K562 (cell line): ENCODE data around the gene RXFP1. TPM values are rescaled to one million over a fixed set of nuclear protein-coding genes. Genes with fewer than 3 reads are reported as not detected.

ENCODE experiments used
- ARID1B ChIP-seq: fragments of 450-650 bp; IDR thresholded peaks from 2 replicates; pipeline ENCODE4 v1.6.1; 2016; ENCODE audit warnings: antibody characterized with exemption, mild to moderate bottlenecking, inconsistent platforms
- ESRRA ChIP-seq: fragments of 450-650 bp; IDR thresholded peaks from 2 replicates; pipeline ENCODE4 v1.6.1; 2014; ENCODE audit warnings: low read depth, mild to moderate bottlenecking, moderate library complexity, borderline replicate concordance
- HNRNPK ChIP-seq: fragments of 200-400 bp; formaldehyde crosslinking; IDR thresholded peaks from one replicate; pipeline ENCODE4 v1.6.1; 2018; ENCODE audit warnings: mild to moderate bottlenecking, low read depth, low read length; ENCODE audit not compliant: poor library complexity, severe bottlenecking
- NFIC ChIP-seq: fragments of 450-650 bp; IDR thresholded peaks from 2 replicates; pipeline ENCODE4 v1.6.1; 2017; ENCODE audit warnings: mild to moderate bottlenecking, inconsistent platforms
- POLR2AphosphoS5 ChIP-seq: IDR thresholded peaks from 2 replicates; pipeline ENCODE4 v1.6.1; 2011; ENCODE audit warnings: mild to moderate bottlenecking, low read depth, low read length, moderate library complexity; ENCODE audit not compliant: control insufficient read depth, insufficient read depth
- ZFPM2 ChIP-seq: fragments of 250-450 bp; sonication (Bioruptor Pico); IDR thresholded peaks from 2 replicates; pipeline ENCODE4 v1.5.1; 2022; ENCODE audit warnings: mild to moderate bottlenecking
- ZNF589 ChIP-seq: fragments of 200-800 bp; sonication (Bioruptor generic); IDR thresholded peaks from 2 replicates; pipeline ENCODE4 v1.6.1; 2016; ENCODE audit warnings: low read depth, missing genetic modification characterization, missing compliant biosample characterization
- polyA plus RNA-seq, 8 experiments: library from polyadenylated mRNA; depleted of rRNA in 4 of 8; stranded (reverse) in 5 of 8; unstranded in 3 of 8; fragments of >200 nt; fragmentation: Nextera tagmentation in 2 of 8; fragmentation: Illumina TruSeq in 1 of 8; extraction: Ambion mirVana in 2 of 8; extraction: Trizol in 1 of 8; gene quantifications; 2 replicates each; pipeline versions ENCODE4 v1.2.1 to v1.2.3, GENCODE V29; 2011 to 2014; ENCODE audit warnings: inconsistent platforms in 1 of 8, missing spikeins in 1 of 8
- total RNA-seq, 7 experiments: library from RNA; depleted of rRNA in 6 of 7; stranded (reverse); fragments of >200 nt in 6 of 7; fragmentation: Illumina TruSeq in 2 of 7; extraction: Trizol in 2 of 7; gene quantifications; 2 replicates each; pipeline versions ENCODE4 v1.2.1 to v1.2.3, GENCODE V29; 2011 to 2021; ENCODE audit warnings: low replicate concordance in 1 of 7
- TF ChIP-seq, protein P1 (sequence below): fragments of 450-650 bp; IDR thresholded peaks from 2 replicates; pipeline ENCODE4 v1.6.1; 2016; ENCODE audit warnings: mild to moderate bottlenecking, moderate library complexity
- TF ChIP-seq, protein P2 (sequence below): fragments of 450-650 bp; IDR thresholded peaks from 2 replicates; pipeline ENCODE4 v1.6.1; 2016; ENCODE audit warnings: missing biosample characterization, missing genetic modification characterization
- TF ChIP-seq, protein P3 (sequence below): sonication (generic); formaldehyde crosslinking; IDR thresholded peaks from 2 replicates; pipeline ENCODE4 v1.9.0; 2022; ENCODE audit warnings: mild to moderate bottlenecking, missing genetic modification reagents
- TF ChIP-seq, protein P4 (sequence below): fragments of 250-450 bp; sonication (Bioruptor Pico); IDR thresholded peaks from 2 replicates; pipeline ENCODE4 v1.8.0; 2021; ENCODE audit warnings: moderate library complexity, mild to moderate bottlenecking, inconsistent platforms
- TF ChIP-seq, protein P5 (sequence below): sonication (generic); formaldehyde crosslinking; IDR thresholded peaks from 2 replicates; pipeline ENCODE4 v1.8.1; 2023; ENCODE audit warnings: mild to moderate bottlenecking, missing genetic modification reagents

Gene RXFP1
- total and polyA plus RNA-seq, 9 of the 15 experiments (the other 6 are each of a cell fraction or from before 2014, with no cell fraction given): 0.03 to 0.06 (median 0.04) TPM; not detected in 6

DNA sequence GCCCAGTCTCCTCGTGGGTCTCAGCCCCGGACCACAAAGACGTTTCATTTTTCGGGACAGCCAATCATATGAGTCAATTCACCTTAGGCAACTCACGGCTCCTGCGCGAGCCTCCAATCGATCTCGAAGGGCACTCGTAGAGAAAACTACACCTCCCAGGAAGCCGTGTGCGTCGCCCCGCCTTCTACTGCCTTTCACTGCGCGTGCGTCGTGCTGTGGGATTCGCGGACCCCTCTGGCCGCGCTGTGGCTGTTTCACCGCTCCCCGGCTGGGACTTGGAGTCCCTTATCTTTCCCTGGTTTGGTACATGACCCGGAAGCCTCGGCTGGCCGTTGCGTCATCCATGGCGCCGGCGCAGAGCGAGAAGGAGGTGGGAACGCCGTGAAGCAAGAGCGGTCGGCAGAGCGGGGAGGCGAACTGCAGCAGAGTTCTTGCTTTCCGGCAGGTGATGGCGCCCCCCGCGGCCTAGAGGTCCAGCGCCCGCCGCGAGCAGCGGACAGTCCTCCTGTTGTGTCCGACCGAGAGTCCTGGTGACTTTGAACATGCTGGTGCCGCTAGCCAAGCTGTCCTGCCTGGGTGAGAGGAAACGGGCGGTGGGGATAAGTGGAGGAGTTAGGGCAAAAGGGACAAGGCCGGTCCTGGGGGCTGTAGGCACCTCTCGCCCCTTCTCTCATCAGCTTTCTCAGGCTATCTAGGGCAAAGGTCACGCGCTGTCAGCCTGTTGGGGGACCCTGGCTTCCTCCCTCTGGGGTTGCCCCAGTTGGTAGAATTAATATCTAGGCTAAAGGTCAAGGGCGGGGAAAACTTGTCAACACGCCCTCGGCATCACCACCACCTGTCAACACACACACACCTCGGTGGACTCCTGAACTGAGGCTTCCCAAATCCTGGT is 150.5 kb downstream of the RXFP1 start, which contains the start of gene ETFDH (continued):
- TF ChIP-seq, protein P1, sequence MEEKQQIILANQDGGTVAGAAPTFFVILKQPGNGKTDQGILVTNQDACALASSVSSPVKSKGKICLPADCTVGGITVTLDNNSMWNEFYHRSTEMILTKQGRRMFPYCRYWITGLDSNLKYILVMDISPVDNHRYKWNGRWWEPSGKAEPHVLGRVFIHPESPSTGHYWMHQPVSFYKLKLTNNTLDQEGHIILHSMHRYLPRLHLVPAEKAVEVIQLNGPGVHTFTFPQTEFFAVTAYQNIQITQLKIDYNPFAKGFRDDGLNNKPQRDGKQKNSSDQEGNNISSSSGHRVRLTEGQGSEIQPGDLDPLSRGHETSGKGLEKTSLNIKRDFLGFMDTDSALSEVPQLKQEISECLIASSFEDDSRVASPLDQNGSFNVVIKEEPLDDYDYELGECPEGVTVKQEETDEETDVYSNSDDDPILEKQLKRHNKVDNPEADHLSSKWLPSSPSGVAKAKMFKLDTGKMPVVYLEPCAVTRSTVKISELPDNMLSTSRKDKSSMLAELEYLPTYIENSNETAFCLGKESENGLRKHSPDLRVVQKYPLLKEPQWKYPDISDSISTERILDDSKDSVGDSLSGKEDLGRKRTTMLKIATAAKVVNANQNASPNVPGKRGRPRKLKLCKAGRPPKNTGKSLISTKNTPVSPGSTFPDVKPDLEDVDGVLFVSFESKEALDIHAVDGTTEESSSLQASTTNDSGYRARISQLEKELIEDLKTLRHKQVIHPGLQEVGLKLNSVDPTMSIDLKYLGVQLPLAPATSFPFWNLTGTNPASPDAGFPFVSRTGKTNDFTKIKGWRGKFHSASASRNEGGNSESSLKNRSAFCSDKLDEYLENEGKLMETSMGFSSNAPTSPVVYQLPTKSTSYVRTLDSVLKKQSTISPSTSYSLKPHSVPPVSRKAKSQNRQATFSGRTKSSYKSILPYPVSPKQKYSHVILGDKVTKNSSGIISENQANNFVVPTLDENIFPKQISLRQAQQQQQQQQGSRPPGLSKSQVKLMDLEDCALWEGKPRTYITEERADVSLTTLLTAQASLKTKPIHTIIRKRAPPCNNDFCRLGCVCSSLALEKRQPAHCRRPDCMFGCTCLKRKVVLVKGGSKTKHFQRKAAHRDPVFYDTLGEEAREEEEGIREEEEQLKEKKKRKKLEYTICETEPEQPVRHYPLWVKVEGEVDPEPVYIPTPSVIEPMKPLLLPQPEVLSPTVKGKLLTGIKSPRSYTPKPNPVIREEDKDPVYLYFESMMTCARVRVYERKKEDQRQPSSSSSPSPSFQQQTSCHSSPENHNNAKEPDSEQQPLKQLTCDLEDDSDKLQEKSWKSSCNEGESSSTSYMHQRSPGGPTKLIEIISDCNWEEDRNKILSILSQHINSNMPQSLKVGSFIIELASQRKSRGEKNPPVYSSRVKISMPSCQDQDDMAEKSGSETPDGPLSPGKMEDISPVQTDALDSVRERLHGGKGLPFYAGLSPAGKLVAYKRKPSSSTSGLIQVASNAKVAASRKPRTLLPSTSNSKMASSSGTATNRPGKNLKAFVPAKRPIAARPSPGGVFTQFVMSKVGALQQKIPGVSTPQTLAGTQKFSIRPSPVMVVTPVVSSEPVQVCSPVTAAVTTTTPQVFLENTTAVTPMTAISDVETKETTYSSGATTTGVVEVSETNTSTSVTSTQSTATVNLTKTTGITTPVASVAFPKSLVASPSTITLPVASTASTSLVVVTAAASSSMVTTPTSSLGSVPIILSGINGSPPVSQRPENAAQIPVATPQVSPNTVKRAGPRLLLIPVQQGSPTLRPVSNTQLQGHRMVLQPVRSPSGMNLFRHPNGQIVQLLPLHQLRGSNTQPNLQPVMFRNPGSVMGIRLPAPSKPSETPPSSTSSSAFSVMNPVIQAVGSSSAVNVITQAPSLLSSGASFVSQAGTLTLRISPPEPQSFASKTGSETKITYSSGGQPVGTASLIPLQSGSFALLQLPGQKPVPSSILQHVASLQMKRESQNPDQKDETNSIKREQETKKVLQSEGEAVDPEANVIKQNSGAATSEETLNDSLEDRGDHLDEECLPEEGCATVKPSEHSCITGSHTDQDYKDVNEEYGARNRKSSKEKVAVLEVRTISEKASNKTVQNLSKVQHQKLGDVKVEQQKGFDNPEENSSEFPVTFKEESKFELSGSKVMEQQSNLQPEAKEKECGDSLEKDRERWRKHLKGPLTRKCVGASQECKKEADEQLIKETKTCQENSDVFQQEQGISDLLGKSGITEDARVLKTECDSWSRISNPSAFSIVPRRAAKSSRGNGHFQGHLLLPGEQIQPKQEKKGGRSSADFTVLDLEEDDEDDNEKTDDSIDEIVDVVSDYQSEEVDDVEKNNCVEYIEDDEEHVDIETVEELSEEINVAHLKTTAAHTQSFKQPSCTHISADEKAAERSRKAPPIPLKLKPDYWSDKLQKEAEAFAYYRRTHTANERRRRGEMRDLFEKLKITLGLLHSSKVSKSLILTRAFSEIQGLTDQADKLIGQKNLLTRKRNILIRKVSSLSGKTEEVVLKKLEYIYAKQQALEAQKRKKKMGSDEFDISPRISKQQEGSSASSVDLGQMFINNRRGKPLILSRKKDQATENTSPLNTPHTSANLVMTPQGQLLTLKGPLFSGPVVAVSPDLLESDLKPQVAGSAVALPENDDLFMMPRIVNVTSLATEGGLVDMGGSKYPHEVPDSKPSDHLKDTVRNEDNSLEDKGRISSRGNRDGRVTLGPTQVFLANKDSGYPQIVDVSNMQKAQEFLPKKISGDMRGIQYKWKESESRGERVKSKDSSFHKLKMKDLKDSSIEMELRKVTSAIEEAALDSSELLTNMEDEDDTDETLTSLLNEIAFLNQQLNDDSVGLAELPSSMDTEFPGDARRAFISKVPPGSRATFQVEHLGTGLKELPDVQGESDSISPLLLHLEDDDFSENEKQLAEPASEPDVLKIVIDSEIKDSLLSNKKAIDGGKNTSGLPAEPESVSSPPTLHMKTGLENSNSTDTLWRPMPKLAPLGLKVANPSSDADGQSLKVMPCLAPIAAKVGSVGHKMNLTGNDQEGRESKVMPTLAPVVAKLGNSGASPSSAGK: peak; percentile 69
- TF ChIP-seq, protein P2, sequence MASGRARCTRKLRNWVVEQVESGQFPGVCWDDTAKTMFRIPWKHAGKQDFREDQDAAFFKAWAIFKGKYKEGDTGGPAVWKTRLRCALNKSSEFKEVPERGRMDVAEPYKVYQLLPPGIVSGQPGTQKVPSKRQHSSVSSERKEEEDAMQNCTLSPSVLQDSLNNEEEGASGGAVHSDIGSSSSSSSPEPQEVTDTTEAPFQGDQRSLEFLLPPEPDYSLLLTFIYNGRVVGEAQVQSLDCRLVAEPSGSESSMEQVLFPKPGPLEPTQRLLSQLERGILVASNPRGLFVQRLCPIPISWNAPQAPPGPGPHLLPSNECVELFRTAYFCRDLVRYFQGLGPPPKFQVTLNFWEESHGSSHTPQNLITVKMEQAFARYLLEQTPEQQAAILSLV (tag): peak; percentile 95
- TF ChIP-seq ZNF589 (CRISPR knock-in tag) (0 out of 2 replicates have a peak, but pooled peaks have one; percentile 50), ARID1B (peak; percentile 53; the same call in 1 of the 2 replicates), HNRNPK (no peak), ESRRA (peak; percentile 93), ZFPM2 (CRISPR knock-in tag) (no peak), NFIC (peak; percentile 24; the same call in 1 of the 2 replicates), POLR2AphosphoS5 (peak; percentile 45; the same call in 1 of the 2 replicates)
- TF ChIP-seq, protein P3, sequence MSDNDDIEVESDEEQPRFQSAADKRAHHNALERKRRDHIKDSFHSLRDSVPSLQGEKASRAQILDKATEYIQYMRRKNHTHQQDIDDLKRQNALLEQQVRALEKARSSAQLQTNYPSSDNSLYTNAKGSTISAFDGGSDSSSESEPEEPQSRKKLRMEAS (CRISPR knock-in tag): no peak; the same call in none of the 2 replicates
- TF ChIP-seq, protein P4, sequence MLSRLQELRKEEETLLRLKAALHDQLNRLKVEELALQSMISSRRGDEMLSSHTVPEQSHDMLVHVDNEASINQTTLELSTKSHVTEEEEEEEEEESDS (CRISPR knock-in tag): no peak
- TF ChIP-seq, protein P5, sequence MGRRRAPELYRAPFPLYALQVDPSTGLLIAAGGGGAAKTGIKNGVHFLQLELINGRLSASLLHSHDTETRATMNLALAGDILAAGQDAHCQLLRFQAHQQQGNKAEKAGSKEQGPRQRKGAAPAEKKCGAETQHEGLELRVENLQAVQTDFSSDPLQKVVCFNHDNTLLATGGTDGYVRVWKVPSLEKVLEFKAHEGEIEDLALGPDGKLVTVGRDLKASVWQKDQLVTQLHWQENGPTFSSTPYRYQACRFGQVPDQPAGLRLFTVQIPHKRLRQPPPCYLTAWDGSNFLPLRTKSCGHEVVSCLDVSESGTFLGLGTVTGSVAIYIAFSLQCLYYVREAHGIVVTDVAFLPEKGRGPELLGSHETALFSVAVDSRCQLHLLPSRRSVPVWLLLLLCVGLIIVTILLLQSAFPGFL (CRISPR knock-in tag): no peak
